DMS153 (cell line): Measurements from ENCODE around the gene ZNF57.
"Not testable (repeated sequence)": the region's sequence is repeated elsewhere in the genome, so short reads cannot be mapped to it uniquely, and the experiment has no call there.

Experiments used
- DNase-seq: peaks from one replicate; lab custom pipeline; 2025; lab: John Stamatoyannopoulos, UW

ZNF57 gene

GRCh38 chr19:2900296-2901252 is at the start of gene ZNF57:
ZNF57 (plus strand) TSS chr19:2900928; CDS start chr19:2901046, 118 bp downstream.
- DNase-seq, result peak; percentile 97

GRCh38 chr19:2852598-2852997 is 48.1 kb upstream of the ZNF57 start:
- DNase-seq, result no peak

- DNase-seq, result no peak
Measured at GRCh38 chr19:2853015-2853606, 47.6 kb upstream of the ZNF57 start.

- DNase-seq, result no peak
Measured at GRCh38 chr19:2854849-2855248, 45.9 kb upstream of the ZNF57 start.

- no peak for DNase-seq
Measured at GRCh38 chr19:2856457-2857050, 44.2 kb upstream of the ZNF57 start.

- no peak for DNase-seq
Measured at GRCh38 chr19:2858864-2859263, 41.9 kb upstream of the ZNF57 start.

GRCh38 chr19:2863816-2864215 is 36.9 kb upstream of the ZNF57 start:
- DNase-seq, result no peak

GRCh38 chr19:2865334-2866100 is 35.2 kb upstream of the ZNF57 start:
- DNase-seq, result no peak

- DNase-seq, result no peak
Measured at GRCh38 chr19:2866495-2867024, 34.2 kb upstream of the ZNF57 start.

GRCh38 chr19:2867025-2867991 is 33.4 kb upstream of the ZNF57 start, which contains the start of gene ZNF556:
ZNF556 (plus strand) TSS chr19:2867335; CDS start chr19:2867422, 87 bp downstream.
- DNase-seq, result no peak

- no peak for DNase-seq
Measured at GRCh38 chr19:2869618-2870017, 31.1 kb upstream of the ZNF57 start.

- DNase-seq, result not testable (repeated sequence)
Measured at GRCh38 chr19:2872175-2872574, 28.6 kb upstream of the ZNF57 start.

GRCh38 chr19:2877398-2878331 is 23.1 kb upstream of the ZNF57 start:
- no peak for DNase-seq

GRCh38 chr19:2883686-2884439 is 16.9 kb upstream of the ZNF57 start:
- no peak for DNase-seq

- no peak for DNase-seq
Measured at GRCh38 chr19:2885736-2886135, 15.0 kb upstream of the ZNF57 start.

- DNase-seq, result peak; percentile 57
Measured at GRCh38 chr19:2887391-2887914, 13.3 kb upstream of the ZNF57 start.

GRCh38 chr19:2888731-2889224 is 11.9 kb upstream of the ZNF57 start:
- no peak for DNase-seq

GRCh38 chr19:2890531-2890930 is 10.2 kb upstream of the ZNF57 start:
- not testable (repeated sequence) for DNase-seq
